Tibial artery (tissue), 4 donors: ENCODE data around the gene BAHCC1.

Source experiments
- DNase-seq, 2 donors: peaks; one replicate each; pipeline ENCODE4 v3.0.0-alpha.2; 2019
- H3K27ac ChIP-seq, 2 donors: fragments of 200-600 bp; sonication (generic) in 1 of 2; 1 replicate in 1 of 2; 2 replicates in 1 of 2; pipeline ENCODE4 v1.5.1; 2018 to 2019; ENCODE audit warnings: mild to moderate bottlenecking in 1 of 2
- H3K27me3 ChIP-seq, 2 donors: fragments of 200-600 bp; sonication (generic) in 1 of 2; one replicate each; pipeline versions ENCODE4 v1.5.1 to v1.6.0; 2016 to 2019
- H3K36me3 ChIP-seq, 3 donors: fragments of 200-600 bp; sonication (generic) in 2 of 3; one replicate each; pipeline ENCODE4 v1.5.1; 2016 to 2019; ENCODE audit warnings: mild to moderate bottlenecking in 2 of 3
- H3K4me1 ChIP-seq, 4 donors: fragments of 200-600 bp; sonication (generic) in 2 of 4; 1 replicate in 3 of 4; 2 replicates in 1 of 4; pipeline ENCODE4 v1.5.1; 2016 to 2019
- H3K4me3 ChIP-seq, 2 donors: fragments of 200-600 bp; sonication (generic) in 1 of 2; 1 replicate in 1 of 2; 2 replicates in 1 of 2; pipeline ENCODE4 v1.5.1; 2018 to 2019; ENCODE audit warnings: mild to moderate bottlenecking in 2 of 2
- H3K9me3 ChIP-seq, 3 donors: fragments of 200-600 bp; sonication (generic) in 1 of 3; one replicate each; pipeline ENCODE4 v1.5.1; 2016 to 2019
- intact Hi-C: fragments of 100-400 bp; cut with DNase I; formaldehyde crosslinking; loops from one replicate; pipeline ENCODE4 v1.15.0; 2023; ENCODE audit warnings: low total_unique reads
- TF ChIP-seq, protein P1 (sequence below), 2 experiments: fragments of 200-600 bp in 1 of 2; fragments of 450-650 bp in 1 of 2; IDR thresholded peaks; one replicate each; pipeline ENCODE4 v1.5.1; 2017 to 2019; ENCODE audit warnings: antibody characterized with exemption in 2 of 2, mild to moderate bottlenecking in 1 of 2, moderate library complexity in 1 of 2

Gene BAHCC1

DNA sequence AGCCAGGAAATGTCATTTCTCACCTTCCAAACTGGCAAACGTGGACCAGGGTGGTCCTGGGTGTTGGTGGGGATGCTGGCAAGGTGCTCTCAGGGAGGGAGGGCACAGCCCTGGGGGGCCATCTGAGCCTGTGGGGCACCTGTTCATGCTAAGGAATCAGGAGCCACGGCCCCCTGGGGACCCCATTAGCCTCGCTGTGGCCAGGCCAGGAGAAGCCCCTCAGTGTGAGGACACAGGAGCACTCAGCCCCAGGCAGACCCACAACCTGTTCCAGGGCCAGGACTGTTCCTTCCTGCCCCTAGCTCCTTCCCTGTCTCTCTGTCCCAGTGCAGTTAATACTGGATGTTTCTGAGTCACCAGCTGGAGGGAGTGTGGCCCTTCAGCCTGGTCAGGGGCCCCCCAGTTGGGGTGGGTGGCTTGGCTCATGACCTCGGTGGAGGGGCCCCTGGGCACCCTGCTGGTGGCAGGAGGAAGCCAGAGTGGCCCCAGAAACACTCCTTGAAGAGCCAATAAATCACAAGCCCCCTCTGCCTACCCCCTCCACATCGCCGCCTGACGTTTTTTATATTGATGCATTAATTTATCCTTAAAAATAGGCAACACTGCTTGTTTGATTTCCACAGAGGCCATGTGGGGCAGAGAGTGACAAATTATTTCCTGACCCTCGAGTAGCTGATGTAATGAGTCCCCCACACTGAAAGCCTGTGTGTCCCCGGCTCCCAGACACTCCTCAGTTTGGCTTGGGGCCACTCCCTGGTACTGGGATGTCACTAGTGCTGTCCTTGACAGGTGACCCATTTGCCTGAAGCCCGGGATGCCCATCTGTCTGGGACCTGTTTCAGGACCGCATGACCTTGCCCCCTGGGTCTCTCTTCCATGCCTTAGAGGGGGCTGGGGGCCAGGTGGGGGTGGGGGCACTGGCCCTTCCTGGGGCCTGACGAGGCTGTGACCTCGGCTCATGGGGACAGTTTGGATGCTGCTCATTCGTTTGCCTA lies 95.0 kb downstream of the BAHCC1 start:
- peaks cover 0 to 29% (median 17%) of the 10 kb centered on the region in 4 donors for H3K4me1 ChIP-seq
- no peak overlapping the region for H3K27ac ChIP-seq
- intact Hi-C loops = no loop called here
- peaks cover 0 to 11% of the 10 kb centered on the region in 2 donors for H3K27me3 ChIP-seq
- TF ChIP-seq, protein P1, sequence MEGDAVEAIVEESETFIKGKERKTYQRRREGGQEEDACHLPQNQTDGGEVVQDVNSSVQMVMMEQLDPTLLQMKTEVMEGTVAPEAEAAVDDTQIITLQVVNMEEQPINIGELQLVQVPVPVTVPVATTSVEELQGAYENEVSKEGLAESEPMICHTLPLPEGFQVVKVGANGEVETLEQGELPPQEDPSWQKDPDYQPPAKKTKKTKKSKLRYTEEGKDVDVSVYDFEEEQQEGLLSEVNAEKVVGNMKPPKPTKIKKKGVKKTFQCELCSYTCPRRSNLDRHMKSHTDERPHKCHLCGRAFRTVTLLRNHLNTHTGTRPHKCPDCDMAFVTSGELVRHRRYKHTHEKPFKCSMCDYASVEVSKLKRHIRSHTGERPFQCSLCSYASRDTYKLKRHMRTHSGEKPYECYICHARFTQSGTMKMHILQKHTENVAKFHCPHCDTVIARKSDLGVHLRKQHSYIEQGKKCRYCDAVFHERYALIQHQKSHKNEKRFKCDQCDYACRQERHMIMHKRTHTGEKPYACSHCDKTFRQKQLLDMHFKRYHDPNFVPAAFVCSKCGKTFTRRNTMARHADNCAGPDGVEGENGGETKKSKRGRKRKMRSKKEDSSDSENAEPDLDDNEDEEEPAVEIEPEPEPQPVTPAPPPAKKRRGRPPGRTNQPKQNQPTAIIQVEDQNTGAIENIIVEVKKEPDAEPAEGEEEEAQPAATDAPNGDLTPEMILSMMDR (IDR thresholded peaks at IDR 0.05) = no peak
- H3K9me3 ChIP-seq = no peaks in the 10 kb centered on the region
- H3K36me3 ChIP-seq = no peaks in the 10 kb centered on the region
- no peak for DNase-seq
- H3K4me3 ChIP-seq = no peak overlapping the region

DNA sequence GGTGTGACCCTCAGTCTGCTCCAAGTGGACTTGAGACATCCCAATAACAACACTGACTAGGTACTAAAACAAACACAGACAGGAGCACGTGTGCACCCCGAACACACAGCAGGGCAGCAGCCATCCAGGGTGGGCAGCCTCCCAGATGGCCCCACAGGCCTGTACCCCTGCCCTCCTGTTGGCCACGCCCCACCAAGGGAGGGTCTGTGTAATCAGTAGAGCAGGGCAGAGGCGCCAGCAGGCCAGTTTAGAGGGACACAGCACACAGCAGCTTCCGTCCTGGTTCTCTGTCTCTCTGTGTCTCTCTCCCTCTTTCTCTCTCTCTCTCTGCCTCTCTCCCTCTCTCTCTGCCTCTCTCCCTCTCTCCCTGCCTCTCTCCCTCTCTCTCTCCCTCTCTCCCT lies 95.9 kb downstream of the BAHCC1 start:
- H3K36me3 ChIP-seq = no peaks in the 10 kb centered on the region
- DNase-seq = no peak
- peaks cover 0 to 29% (median 17%) of the 10 kb centered on the region in 4 donors for H3K4me1 ChIP-seq
- intact Hi-C loops = no loop called here
- no peak overlapping the region for H3K4me3 ChIP-seq
- H3K27ac ChIP-seq = no peak overlapping the region
- no peaks in the 10 kb centered on the region for H3K9me3 ChIP-seq
- H3K27me3 ChIP-seq = peaks cover 0 to 11% of the 10 kb centered on the region in 2 donors
- TF ChIP-seq, protein P1 (IDR thresholded peaks at IDR 0.05) = no peak

DNA sequence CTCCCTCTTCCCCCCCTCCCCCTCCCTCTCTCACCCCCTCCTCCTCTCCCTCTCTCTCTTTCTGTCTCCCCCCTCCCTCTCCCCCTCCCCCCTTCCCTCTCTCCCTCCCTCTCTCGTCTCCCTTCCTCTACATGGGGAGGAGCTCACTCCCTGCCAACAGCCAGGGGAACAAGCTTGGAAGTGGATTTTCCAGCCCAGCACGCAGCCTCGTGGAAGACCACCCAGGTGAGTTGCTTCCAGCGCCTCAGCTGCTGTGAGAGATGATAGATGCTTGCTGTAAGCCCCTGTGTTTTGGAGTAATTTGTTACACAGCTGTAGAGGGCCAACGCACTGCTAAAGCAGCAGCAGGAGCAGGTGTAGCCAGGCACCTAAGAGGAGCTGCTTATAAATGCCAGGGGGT lies 96.5 kb downstream of the BAHCC1 start:
- Histone ChIP-seq H3K36me3 (no peaks in the 10 kb centered on the region), H3K4me3 (no peak overlapping the region), H3K9me3 (no peaks in the 10 kb centered on the region), H3K27me3 (peaks cover 0 to 11% of the 10 kb centered on the region in 2 donors), H3K27ac (no peak overlapping the region), H3K4me1 (peaks cover 0 to 29% (median 17%) of the 10 kb centered on the region in 4 donors)
- DNase-seq = no peak
- TF ChIP-seq, protein P1 (IDR thresholded peaks at IDR 0.05) = no peak
- intact Hi-C loops = no loop called here

DNA sequence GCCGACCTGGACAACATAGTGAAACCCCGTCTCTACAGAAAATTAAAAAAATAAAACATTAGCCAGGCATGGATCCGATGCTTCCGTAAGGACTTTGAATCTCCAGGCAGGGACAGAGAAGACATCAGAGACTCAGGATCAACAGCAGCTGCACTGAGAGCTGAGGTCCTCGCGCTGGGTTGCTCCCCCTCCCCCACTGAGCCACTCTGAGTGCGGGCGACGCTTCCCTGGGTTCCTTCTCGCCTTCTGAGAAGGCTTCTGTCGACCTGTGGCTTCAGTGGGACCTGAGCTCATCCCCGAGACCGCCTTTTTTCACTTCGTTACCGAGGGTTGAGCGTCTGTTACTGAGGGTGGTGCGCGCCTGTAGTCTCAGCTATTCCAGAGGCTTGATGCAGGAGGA lies 96.9 kb downstream of the BAHCC1 start:
- Histone ChIP-seq H3K9me3 (no peaks in the 10 kb centered on the region), H3K4me3 (no peak overlapping the region), H3K36me3 (no peaks in the 10 kb centered on the region), H3K27me3 (peaks cover 0 to 11% of the 10 kb centered on the region in 2 donors), H3K27ac (no peak overlapping the region), H3K4me1 (peaks cover 0 to 28% (median 17%) of the 10 kb centered on the region in 4 donors)
- TF ChIP-seq, protein P1 (IDR thresholded peaks at IDR 0.05) = no peak
- intact Hi-C loops = no loop called here
- DNase-seq = no peak

DNA sequence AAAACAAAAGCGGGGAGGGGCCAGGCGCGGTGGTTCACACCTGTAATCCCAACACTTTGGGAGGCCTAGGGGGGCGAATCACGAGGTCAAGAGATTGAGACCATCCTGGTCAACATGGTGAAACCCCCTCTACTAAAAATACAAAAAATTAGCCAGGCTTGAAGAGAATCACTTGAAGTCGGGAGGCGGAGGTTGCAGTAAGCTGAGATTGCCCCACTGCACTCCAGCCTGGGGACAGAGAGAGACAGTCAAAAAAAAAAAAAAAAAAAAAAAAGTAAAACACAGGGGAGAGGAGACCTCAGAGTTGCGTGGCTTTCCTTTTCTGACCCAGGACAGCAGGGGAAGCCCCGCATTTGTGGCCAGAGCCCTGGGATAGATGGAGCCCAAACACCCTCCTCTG lies 97.4 kb downstream of the BAHCC1 start:
- TF ChIP-seq, protein P1 (IDR thresholded peaks at IDR 0.05) = no peak
- peaks cover 0 to 11% of the 10 kb centered on the region in 2 donors for H3K27me3 ChIP-seq
- DNase-seq = no peak
- no peak overlapping the region for H3K27ac ChIP-seq
- H3K36me3 ChIP-seq = no peaks in the 10 kb centered on the region
- H3K9me3 ChIP-seq = no peaks in the 10 kb centered on the region
- no peak overlapping the region for H3K4me3 ChIP-seq
- intact Hi-C loops = no loop called here
- H3K4me1 ChIP-seq = peaks cover 0 to 23% (median 13%) of the 10 kb centered on the region in 4 donors
